SK-N-SH (cell line): ENCODE measurements around the gene KRT36. TPM values are rescaled to one million over a fixed set of nuclear protein-coding genes. Genes with fewer than 3 reads are reported as not detected.

ENCODE experiments used
- CTCF ChIA-PET: fragments of 300-600, 350-600 bp; formaldehyde crosslinking; extraction: SDS; loops from one replicate; lab custom pipeline; 2021; lab: Yijun Ruan, JAX
- POLR2A ChIA-PET: fragments of 350-600 bp; sonication (Branson Sonifier 250); formaldehyde crosslinking; extraction: SDS; loops from one replicate; lab custom pipeline; 2020; ENCODE audit warnings: antibody characterized with exemption, inconsistent platforms; lab: Yijun Ruan, JAX
- DNase-seq: peaks from one replicate; pipeline ENCODE4 v3.0.0; 2012
- H2AFZ ChIP-seq: fragments of 200-600 bp; sonication (generic); 2 replicates; pipeline ENCODE4 v1.8.1; 2016; ENCODE audit warnings: antibody characterized with exemption, mild to moderate bottlenecking, low read depth
- H3F3A ChIP-seq: fragments of 200-600 bp; sonication (generic); replicated peaks from 2 replicates; pipeline ENCODE3; 2016; ENCODE audit warnings: antibody characterized with exemption, mild to moderate bottlenecking; ENCODE audit not compliant: insufficient read depth
- H3K27ac ChIP-seq, 2 experiments: fragments of 200-500 bp in 1 of 2; fragments of 200-600 bp in 1 of 2; sonication (Bioruptor generic) in 1 of 2; sonication (generic), shearing (Covaris generic) in 1 of 2; 2 replicates each; pipeline versions ENCODE4 v1.5.1 to v1.6.1; 2014 to 2016; ENCODE audit warnings: low read depth in 2 of 2, inconsistent platforms in 1 of 2, low read length in 1 of 2, mild to moderate bottlenecking in 1 of 2, mixed read lengths in 1 of 2
- H3K27me3 ChIP-seq: fragments of 200-600 bp; sonication (generic), shearing (Covaris generic); 2 replicates; pipeline ENCODE4 v1.6.1; 2016; ENCODE audit warnings: mixed run types; ENCODE audit not compliant: insufficient read depth
- H3K36me3 ChIP-seq, 2 experiments: fragments of 200-500 bp in 1 of 2; fragments of 200-600 bp in 1 of 2; sonication (Bioruptor generic) in 1 of 2; sonication (generic) in 1 of 2; replicated peaks in 1 of 2; 2 replicates each; pipeline versions ENCODE3 to v1.5.1; 2014 to 2016; ENCODE audit warnings: low read length in 1 of 2, mild to moderate bottlenecking in 1 of 2; ENCODE audit not compliant: insufficient read depth in 2 of 2, control insufficient read depth in 1 of 2
- H3K4me1 ChIP-seq, 2 experiments: fragments of 200-500 bp in 1 of 2; fragments of 200-600 bp in 1 of 2; sonication (Bioruptor generic) in 1 of 2; sonication (generic), shearing (Covaris generic) in 1 of 2; 2 replicates each; pipeline versions ENCODE4 v1.5.1 to v1.6.1; 2014 to 2016; ENCODE audit warnings: low read depth in 1 of 2, low read length in 1 of 2, mixed run types in 1 of 2; ENCODE audit not compliant: insufficient read depth in 2 of 2, control insufficient read depth in 1 of 2
- H3K4me2 ChIP-seq: fragments of 200-600 bp; sonication (generic), shearing (Covaris generic); 2 replicates; pipeline ENCODE4 v1.6.1; 2017; ENCODE audit warnings: mixed run types
- H3K4me3 ChIP-seq, 2 experiments: fragments of 200-500 bp in 1 of 2; fragments of 200-600 bp in 1 of 2; sonication (Bioruptor generic) in 1 of 2; sonication (generic), shearing (Covaris generic) in 1 of 2; 2 replicates each; pipeline versions ENCODE4 v1.5.1 to v1.8.1; 2014 to 2016; ENCODE audit warnings: low read depth in 2 of 2, inconsistent platforms in 1 of 2, low read length in 1 of 2, mild to moderate bottlenecking in 1 of 2, mixed read lengths in 1 of 2, moderate library complexity in 1 of 2
- H3K79me2 ChIP-seq: fragments of 200-600 bp; sonication (generic); 2 replicates; pipeline ENCODE4 v1.8.1; 2017; ENCODE audit warnings: mild to moderate bottlenecking; ENCODE audit not compliant: insufficient read depth
- H3K9ac ChIP-seq: fragments of 200-600 bp; sonication (generic); 2 replicates; pipeline ENCODE4 v1.6.1; 2017; ENCODE audit warnings: mixed run types
- H3K9me2 ChIP-seq: fragments of 200-600 bp; sonication (generic); 2 replicates; pipeline ENCODE4 v1.6.1; 2017; ENCODE audit warnings: mixed run types
- H3K9me3 ChIP-seq: fragments of 200-600 bp; sonication (generic); 2 replicates; pipeline ENCODE4 v1.6.1; 2017; ENCODE audit warnings: mixed run types, mild to moderate bottlenecking, moderate library complexity
- H4K20me1 ChIP-seq: fragments of 200-600 bp; sonication (generic); 2 replicates; pipeline ENCODE4 v1.6.1; 2017; ENCODE audit warnings: mild to moderate bottlenecking, mixed run types; ENCODE audit not compliant: insufficient read depth
- CHD2 ChIP-seq: fragments of 150-350 bp; IDR thresholded peaks from 2 replicates; pipeline ENCODE4 v1.6.1; 2018; ENCODE audit warnings: low read length; ENCODE audit not compliant: partially characterized antibody
- ELF1 ChIP-seq: IDR thresholded peaks from 2 replicates; pipeline ENCODE4 v1.4.0; 2012
- EP300 ChIP-seq, 2 experiments: IDR thresholded peaks; 2 replicates each; pipeline versions ENCODE4 v1.4.0 to v1.6.1; 2012; ENCODE audit warnings: borderline replicate concordance in 1 of 2, low read depth in 1 of 2, low read length in 1 of 2
- FOXJ3 ChIP-seq: sonication (generic); formaldehyde crosslinking; IDR thresholded peaks from 2 replicates; pipeline ENCODE4 v1.5.1; 2020; ENCODE audit warnings: mild to moderate bottlenecking, missing genetic modification reagents
- FOXM1 ChIP-seq: IDR thresholded peaks from 2 replicates; pipeline ENCODE4 v1.4.0; 2012; ENCODE audit warnings: low read depth, mild to moderate bottlenecking
- GABPA ChIP-seq: IDR thresholded peaks from 2 replicates; pipeline ENCODE4 v1.4.0; 2012; ENCODE audit warnings: low read depth, mild to moderate bottlenecking
- GATA2 ChIP-seq: sonication (generic); formaldehyde crosslinking; IDR thresholded peaks from 2 replicates; pipeline ENCODE4 v1.5.0; 2020; ENCODE audit warnings: mild to moderate bottlenecking, missing genetic modification reagents
- JUND ChIP-seq: IDR thresholded peaks from 2 replicates; pipeline ENCODE4 v1.4.0; 2012
- MEF2A ChIP-seq: IDR thresholded peaks from 2 replicates; pipeline ENCODE4 v1.4.0; 2012; ENCODE audit warnings: low read depth, borderline replicate concordance
- MXI1 ChIP-seq: IDR thresholded peaks from 2 replicates; pipeline ENCODE4 v1.6.1; 2012; ENCODE audit warnings: mild to moderate bottlenecking, low read depth, low read length, improper control_type of control experiment
- NFIC ChIP-seq: IDR thresholded peaks from 2 replicates; pipeline ENCODE4 v1.4.0; 2012; ENCODE audit warnings: borderline replicate concordance
- NRF1 ChIP-seq: IDR thresholded peaks from 2 replicates; pipeline ENCODE4 v1.6.1; 2012; ENCODE audit warnings: low read depth, mild to moderate bottlenecking, low read length
- RAD21 ChIP-seq: IDR thresholded peaks from 2 replicates; pipeline ENCODE4 v1.6.1; 2012; ENCODE audit warnings: mild to moderate bottlenecking, low read length
- RFX5 ChIP-seq: IDR thresholded peaks from 2 replicates; pipeline ENCODE4 v1.6.1; 2012; ENCODE audit warnings: mild to moderate bottlenecking, improper control_type of control experiment, low read length
- RXRA ChIP-seq: IDR thresholded peaks from 2 replicates; pipeline ENCODE4 v1.4.0; 2012; ENCODE audit warnings: low read depth, mild to moderate bottlenecking, borderline replicate concordance
- SIN3A ChIP-seq: IDR thresholded peaks from 2 replicates; pipeline ENCODE4 v1.6.1; 2012; ENCODE audit warnings: low read depth, mild to moderate bottlenecking, low read length, moderate library complexity, borderline replicate concordance
- SMC3 ChIP-seq: IDR thresholded peaks from 2 replicates; pipeline ENCODE4 v1.6.1; 2012; ENCODE audit warnings: low read depth, low read length, improper control_type of control experiment
- YY1 ChIP-seq: IDR thresholded peaks from 2 replicates; pipeline ENCODE4 v1.4.0; 2012; ENCODE audit warnings: low read depth, mild to moderate bottlenecking
- WGBS: methylation state at CpG from one replicate; pipeline ENCODE4 v1.1.6; 2017; ENCODE audit warnings: low lambda C conversion rate; 5-methylcytosine and 5-hydroxymethylcytosine counted together
- polyA plus RNA-seq, 3 experiments: library from polyadenylated mRNA; depleted of rRNA; stranded (reverse); fragments of >200 nt; gene quantifications; 2 replicates each; pipeline ENCODE4 v1.2.3, GENCODE V29; 2012
- TF ChIP-seq, protein P1 (sequence below): fragments of 150-350 bp; IDR thresholded peaks from 2 replicates; pipeline ENCODE4 v1.6.1; 2016; ENCODE audit warnings: mild to moderate bottlenecking, low read depth, low read length
- TF ChIP-seq, protein P2 (sequence below): IDR thresholded peaks from 2 replicates; pipeline ENCODE4 v1.4.0; 2012; ENCODE audit warnings: low read depth, borderline replicate concordance
- TF ChIP-seq, protein P3 (sequence below): IDR thresholded peaks from 2 replicates; pipeline ENCODE4 v1.4.0; 2012; ENCODE audit warnings: low read depth
- TF ChIP-seq, protein P4 (sequence below): fragments of 200-600 bp; sonication (generic); IDR thresholded peaks from 2 replicates; pipeline ENCODE4 v1.6.1; 2017; ENCODE audit warnings: antibody characterized with exemption, mild to moderate bottlenecking, moderate library complexity
- TF ChIP-seq, protein P5 (sequence below): IDR thresholded peaks from 2 replicates; pipeline ENCODE4 v1.4.0; 2012; ENCODE audit warnings: low read depth, borderline replicate concordance

The KRT36 gene
- polyA plus RNA-seq, 1 of the 3 experiments (the other 2 are of a cell fraction): not detected

DNA sequence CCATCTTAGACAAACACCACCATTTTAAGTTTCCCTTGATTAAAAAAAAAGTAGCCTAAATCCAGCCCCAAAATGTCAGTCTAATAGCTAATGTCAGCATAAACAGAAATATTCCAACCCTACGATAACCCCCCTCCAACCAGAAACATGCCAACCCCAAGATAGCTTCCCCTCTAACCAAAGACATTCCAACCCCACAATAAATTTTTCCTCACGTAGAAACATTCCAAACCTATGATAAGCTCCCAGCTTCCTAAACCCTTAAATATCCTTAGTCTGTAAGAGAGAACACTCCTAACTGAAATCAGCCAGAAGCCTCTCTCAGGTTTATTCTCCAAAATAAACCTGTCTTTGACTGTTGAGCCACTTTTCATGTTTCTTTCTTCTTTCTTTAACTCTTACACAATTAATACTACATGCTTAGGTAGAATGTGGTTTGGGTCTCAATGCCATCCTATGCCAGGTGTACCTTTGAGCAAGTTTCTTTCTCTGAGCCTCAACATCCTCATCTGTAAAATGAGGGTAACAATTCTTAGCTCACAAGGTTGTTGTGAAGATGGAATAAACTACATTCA lies 38.5 kb downstream of the KRT36 start (continued):
- TF ChIP-seq GABPA (no peak), NRF1 (no peak), JUND (no peak)
- TF ChIP-seq, protein P1, sequence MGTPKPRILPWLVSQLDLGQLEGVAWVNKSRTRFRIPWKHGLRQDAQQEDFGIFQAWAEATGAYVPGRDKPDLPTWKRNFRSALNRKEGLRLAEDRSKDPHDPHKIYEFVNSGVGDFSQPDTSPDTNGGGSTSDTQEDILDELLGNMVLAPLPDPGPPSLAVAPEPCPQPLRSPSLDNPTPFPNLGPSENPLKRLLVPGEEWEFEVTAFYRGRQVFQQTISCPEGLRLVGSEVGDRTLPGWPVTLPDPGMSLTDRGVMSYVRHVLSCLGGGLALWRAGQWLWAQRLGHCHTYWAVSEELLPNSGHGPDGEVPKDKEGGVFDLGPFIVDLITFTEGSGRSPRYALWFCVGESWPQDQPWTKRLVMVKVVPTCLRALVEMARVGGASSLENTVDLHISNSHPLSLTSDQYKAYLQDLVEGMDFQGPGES: no peak
- TF ChIP-seq, protein P2, sequence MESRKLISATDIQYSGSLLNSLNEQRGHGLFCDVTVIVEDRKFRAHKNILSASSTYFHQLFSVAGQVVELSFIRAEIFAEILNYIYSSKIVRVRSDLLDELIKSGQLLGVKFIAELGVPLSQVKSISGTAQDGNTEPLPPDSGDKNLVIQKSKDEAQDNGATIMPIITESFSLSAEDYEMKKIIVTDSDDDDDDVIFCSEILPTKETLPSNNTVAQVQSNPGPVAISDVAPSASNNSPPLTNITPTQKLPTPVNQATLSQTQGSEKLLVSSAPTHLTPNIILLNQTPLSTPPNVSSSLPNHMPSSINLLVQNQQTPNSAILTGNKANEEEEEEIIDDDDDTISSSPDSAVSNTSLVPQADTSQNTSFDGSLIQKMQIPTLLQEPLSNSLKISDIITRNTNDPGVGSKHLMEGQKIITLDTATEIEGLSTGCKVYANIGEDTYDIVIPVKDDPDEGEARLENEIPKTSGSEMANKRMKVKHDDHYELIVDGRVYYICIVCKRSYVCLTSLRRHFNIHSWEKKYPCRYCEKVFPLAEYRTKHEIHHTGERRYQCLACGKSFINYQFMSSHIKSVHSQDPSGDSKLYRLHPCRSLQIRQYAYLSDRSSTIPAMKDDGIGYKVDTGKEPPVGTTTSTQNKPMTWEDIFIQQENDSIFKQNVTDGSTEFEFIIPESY: no peak

DNA sequence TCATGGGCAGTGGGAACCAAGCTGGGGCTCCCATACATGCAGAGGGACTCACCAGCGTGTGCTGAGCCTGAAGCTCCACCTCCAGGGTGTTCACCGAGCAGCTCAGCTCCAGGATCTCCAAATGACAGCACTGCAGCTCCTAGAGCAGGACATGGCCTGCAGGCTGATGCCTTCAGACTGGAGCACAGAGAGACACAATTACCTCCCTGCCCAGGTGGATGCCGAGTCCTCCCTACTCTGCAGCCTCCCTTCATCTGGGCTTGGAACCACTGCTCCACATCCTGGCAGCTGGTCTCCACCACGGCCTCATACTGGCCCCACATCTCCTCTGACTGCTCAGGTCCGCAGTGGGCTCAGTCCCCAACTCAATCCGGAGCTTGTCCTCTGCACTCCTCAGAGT lies 40.7 kb downstream of the KRT36 start:
- ChIA-PET CTCF (no interaction called here), POLR2A (no interaction called here)
- Histone ChIP-seq H3K4me2 (no peak overlapping the region), H3K27me3 (no peaks in the 10 kb centered on the region; the same call in 1 of the 2 replicates), H3K36me3 (no peaks in the 10 kb centered on the region), H3K9me2 (no peaks in the 10 kb centered on the region), H3K9ac (no peak overlapping the region), H3K9me3 (no peaks in the 10 kb centered on the region; the same call in 1 of the 2 replicates), H3K4me3 (no peak overlapping the region), H3K27ac (no peak overlapping the region), H3K79me2 (no peaks in the 10 kb centered on the region), H2AFZ (no peak overlapping the region), H4K20me1 (no peaks in the 10 kb centered on the region), H3F3A (peaks cover 9% of the 10 kb centered on the region), H3K4me1 (no peaks in the 10 kb centered on the region)
- WGBS: 39% methylated on average over 6 of the region's 6 CpGs
- TF ChIP-seq FOXJ3 (CRISPR knock-in tag): no peak
- no peak for TF ChIP-seq RAD21
- DNase-seq: no peak

DNA sequence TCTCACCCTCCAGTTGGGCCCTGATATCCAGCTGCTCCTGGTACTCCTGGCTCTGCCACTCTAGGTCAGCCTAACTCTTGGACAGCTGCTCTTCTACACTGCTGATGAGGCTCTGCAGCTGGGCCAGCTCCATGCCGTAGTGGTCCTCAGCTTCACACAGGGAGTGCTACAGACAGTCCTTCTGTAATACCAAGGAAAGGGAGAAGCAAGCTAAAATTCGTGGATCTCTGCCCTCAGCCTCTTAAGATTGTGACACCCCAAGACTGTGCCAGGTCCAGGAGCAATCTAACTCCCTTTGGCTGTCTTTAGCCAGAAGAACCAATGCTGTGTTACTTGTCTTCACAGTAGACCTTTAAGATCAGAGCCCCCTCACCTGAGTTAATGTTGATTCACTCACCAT lies 41.2 kb downstream of the KRT36 start:
- Histone ChIP-seq H3K4me3 (no peak overlapping the region), H3K9ac (no peak overlapping the region), H3F3A (peaks cover 9% of the 10 kb centered on the region), H3K79me2 (no peaks in the 10 kb centered on the region), H3K27me3 (no peaks in the 10 kb centered on the region; the same call in 1 of the 2 replicates), H3K9me3 (no peaks in the 10 kb centered on the region; the same call in 1 of the 2 replicates), H3K4me2 (no peak overlapping the region), H3K27ac (no peak overlapping the region), H2AFZ (no peak overlapping the region), H3K36me3 (no peaks in the 10 kb centered on the region), H3K9me2 (no peaks in the 10 kb centered on the region), H3K4me1 (no peaks in the 10 kb centered on the region), H4K20me1 (no peaks in the 10 kb centered on the region)
- 100% methylated on average over 1 of the region's 2 CpGs for WGBS
- ChIA-PET CTCF (no interaction called here), POLR2A (no interaction called here)
- DNase-seq: no peak
- TF ChIP-seq RXRA (no peak), RFX5 (no peak), GATA2 (no peak), SMC3 (no peak), YY1 (no peak), MEF2A (no peak), MXI1 (no peak), ELF1 (no peak), FOXJ3 (CRISPR knock-in tag) (no peak), SIN3A (no peak), CHD2 (no peak), FOXM1 (no peak), EP300 (IDR thresholded peaks at IDR 0.05; ENCODE audit: borderline replicate concordance in 1 of 2, low read depth in 1 of 2, low read length in 1 of 2) (no peak), NFIC (no peak)
- TF ChIP-seq, protein P3, sequence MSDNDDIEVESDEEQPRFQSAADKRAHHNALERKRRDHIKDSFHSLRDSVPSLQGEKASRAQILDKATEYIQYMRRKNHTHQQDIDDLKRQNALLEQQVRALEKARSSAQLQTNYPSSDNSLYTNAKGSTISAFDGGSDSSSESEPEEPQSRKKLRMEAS: no peak
- TF ChIP-seq, protein P4, sequence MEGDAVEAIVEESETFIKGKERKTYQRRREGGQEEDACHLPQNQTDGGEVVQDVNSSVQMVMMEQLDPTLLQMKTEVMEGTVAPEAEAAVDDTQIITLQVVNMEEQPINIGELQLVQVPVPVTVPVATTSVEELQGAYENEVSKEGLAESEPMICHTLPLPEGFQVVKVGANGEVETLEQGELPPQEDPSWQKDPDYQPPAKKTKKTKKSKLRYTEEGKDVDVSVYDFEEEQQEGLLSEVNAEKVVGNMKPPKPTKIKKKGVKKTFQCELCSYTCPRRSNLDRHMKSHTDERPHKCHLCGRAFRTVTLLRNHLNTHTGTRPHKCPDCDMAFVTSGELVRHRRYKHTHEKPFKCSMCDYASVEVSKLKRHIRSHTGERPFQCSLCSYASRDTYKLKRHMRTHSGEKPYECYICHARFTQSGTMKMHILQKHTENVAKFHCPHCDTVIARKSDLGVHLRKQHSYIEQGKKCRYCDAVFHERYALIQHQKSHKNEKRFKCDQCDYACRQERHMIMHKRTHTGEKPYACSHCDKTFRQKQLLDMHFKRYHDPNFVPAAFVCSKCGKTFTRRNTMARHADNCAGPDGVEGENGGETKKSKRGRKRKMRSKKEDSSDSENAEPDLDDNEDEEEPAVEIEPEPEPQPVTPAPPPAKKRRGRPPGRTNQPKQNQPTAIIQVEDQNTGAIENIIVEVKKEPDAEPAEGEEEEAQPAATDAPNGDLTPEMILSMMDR: no peak
- TF ChIP-seq, protein P5, sequence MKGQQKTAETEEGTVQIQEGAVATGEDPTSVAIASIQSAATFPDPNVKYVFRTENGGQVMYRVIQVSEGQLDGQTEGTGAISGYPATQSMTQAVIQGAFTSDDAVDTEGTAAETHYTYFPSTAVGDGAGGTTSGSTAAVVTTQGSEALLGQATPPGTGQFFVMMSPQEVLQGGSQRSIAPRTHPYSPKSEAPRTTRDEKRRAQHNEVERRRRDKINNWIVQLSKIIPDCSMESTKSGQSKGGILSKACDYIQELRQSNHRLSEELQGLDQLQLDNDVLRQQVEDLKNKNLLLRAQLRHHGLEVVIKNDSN: no peak
